Putamen (tissue), 1 donor: ENCODE data around the gene ZNF554.

Experiments
- DNase-seq: peaks from one replicate; pipeline ENCODE4 v3.0.0-alpha.2; 2016; ENCODE audit warnings: low spot score

ZNF554 gene

GRCh38 chr19:2827840-2828489 is 8.3 kb downstream of the ZNF554 start:
- DNase-seq, result no peak

DNA sequence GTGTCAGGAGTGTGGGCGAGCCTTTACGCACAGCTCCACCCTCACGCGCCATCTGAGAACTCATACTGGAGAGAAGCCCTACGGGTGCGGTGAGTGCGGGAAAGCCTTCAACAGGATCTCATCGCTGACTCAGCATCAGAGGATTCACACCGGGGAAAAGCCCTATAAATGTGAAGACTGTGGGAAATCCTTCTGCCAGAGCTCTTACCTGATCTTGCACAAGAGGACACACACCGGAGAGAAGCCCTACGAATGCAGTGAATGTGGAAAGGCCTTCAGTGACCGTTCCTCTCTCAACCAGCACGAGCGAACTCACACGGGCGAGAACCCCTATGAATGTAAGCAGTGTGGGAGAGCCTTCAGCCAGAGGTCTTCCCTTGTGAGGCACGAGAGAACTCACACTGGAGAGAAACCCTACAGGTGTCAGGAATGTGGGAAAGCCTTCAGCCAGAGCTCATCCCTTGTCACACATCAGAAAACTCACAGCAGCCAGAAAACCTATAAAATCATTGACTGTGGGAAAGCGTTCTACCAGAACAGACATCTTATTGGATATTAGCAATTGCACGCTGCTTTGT is 14.7 kb downstream of the ZNF554 start:
- no peak for DNase-seq

- no peak for DNase-seq
These were observed 17.8 kb downstream of the ZNF554 start for GRCh38 chr19:2837430-2837829.

- DNase-seq, result peak; percentile 99
These were observed 21.4 kb downstream of the ZNF554 start, which contains the start of gene ZNF555 for GRCh38 chr19:2840794-2841791. Gene ZNF555 (plus strand): TSS chr19:2841475. CDS start chr19:2841573, 98 bp downstream.

DNA sequence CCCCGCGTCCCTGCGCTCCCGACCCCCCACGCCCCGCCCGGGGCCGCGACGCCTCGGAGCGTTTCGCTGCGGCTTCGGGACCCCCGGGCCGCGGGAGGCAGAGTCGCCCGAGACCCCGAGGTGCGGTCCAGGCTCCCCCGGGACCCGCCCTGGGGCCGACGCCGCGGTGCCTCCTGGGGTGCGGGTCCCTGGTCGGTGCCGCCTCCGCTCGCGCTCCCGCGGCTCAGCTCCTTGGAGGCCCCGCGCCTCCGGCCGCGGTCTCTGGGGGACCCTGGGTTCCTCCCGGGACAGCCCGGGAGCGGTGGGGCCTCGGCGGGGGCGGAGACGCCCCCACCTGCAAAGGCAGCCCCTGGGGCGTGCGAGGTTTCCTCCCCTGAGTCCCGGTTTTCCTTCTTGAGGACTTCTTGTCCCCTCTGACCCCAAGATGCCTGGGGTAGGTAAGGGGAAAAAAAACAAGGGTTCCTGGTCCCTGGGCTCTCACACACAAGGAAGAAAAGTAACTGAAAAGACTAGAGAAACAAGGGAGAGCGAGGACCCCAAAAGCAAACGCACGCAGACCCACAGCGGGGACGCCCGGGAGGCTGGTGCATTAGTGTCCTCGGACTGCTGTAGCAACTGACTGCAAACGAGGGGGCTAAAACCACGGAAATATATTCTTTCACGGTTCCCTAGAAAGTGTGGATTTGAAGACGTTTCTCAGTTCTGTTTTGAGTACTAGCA is 22.3 kb downstream of the ZNF554 start:
- no peak for DNase-seq

DNA sequence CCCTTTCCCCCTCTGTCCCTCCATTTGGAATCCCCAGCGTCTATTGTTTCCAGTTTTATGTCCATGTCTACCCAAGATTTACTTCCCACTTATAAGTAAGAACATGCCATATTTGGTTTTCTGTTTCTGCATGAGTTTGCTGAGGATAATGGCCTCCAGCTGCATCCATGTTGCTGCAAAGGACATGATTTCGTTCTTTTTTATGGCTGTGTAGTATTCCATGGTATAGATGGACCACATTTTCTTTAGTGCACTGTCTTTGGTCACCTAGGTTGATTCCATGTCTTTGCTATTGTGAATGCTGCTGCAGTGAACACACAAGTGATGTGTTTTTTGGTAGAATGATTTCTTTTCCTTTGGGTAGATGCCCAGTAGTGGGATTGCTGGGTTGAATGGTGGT is 25.4 kb downstream of the ZNF554 start:
- DNase-seq, result no peak

DNA sequence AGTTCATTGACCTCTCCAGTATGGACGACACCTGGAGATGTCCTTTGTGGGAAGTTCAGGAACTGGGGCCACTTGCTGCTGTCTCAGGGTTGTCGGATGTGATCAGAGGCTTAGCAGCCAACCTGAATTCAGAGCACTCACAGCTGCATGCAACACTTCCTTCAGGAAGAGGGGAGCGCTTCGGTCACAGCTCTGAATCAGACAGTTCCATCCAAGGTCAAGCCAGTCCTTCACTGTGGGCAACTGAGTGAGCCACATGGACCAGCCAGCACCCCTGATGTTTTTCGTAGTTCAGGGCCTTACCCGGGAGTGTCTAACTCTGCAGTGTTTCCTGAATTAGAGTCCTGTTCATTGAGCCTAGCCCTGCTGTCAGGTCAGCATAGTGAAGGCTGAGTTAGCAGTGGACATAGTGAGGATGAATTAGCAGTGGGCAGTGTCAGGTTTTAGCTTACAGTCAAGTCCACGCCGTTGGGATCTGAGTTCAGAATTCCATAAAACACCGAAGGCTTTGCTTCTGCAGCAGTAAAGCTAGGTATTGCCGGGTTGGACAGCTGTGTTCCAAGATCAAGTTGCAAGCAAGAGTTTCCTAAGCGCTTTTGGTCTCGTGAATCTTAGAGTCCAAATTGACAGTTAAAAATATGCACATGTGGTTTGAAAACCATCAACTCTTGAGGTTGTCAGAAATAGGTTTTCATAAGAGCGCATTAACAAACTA is 26.7 kb downstream of the ZNF554 start:
- DNase-seq, result no peak

DNA sequence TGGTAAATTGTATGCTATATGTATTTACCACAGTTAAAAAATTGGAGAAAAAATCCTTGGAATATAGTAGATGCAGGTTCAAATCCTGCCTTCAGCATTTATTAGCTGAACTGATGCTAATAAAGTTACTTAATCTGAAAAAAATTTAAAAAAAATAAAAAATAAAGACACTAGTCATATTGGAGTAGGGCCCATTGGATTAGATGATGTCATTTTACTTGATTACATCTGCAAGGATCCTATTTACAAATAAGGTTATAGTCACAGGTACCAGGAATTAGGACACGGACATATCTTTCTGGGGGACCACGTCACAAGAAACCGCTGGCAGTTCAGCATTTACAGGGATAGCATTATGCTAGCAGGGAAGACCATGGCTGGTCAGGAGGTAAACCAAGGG is 27.8 kb downstream of the ZNF554 start:
- no peak for DNase-seq

DNA sequence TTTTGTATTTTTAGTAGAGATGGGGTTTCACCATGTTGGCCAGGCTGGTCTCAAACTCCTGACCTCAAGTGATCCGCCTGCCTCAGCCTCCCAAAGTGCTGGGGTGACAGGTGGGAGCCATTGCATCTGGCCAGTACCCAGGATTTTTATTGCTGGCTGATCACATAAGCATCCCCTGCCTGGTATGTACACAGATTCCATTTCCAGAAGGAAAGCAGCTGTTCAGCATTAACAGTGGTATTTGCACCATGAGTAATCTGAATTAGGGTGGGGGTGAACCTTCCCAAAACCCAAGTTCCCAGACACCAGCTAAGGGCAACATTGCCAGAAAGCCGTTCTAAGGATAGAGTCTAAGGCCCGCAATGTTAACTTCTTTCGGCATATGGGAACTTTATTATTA is 28.9 kb downstream of the ZNF554 start:
- no peak for DNase-seq

GRCh38 chr19:2850256-2850925 is 30.7 kb downstream of the ZNF554 start:
- DNase-seq, result no peak

DNA sequence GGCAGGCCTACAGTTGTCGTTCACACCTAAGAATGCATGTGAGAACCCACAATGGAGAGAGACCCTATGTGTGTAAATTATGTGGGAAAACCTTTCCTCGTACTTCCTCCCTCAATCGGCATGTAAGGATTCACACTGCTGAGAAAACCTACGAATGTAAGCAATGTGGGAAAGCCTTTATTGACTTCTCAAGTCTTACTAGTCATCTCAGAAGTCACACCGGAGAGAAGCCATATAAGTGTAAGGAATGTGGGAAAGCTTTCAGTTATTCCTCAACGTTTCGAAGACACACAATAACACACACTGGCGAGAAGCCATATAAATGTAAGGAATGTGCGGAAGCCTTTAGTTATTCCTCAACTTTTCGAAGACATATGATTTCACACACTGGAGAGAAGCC is 32.9 kb downstream of the ZNF554 start:
- DNase-seq, result no peak

- DNase-seq, result no peak
These were observed 33.4 kb downstream of the ZNF554 start for GRCh38 chr19:2853015-2853606.

DNA sequence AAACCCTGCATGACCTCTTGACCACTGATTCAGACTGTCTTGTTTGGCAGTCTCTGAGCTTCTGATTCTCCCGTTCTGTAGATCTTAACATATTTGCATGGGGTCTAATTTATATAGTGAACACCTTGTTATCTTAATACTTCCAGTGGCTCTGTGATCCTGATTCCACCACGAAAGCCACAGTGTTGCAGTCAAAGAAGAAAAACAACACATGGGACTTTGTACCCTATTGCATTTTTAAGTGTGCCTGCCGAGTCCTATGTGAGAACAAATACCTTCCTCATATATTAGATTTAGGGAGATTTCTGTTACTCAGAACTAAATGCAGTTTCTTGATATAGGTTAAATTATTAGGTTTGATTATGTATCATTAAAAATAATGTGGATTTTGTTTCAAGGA is 35.2 kb downstream of the ZNF554 start:
- no peak for DNase-seq

- DNase-seq, result no peak
These were observed 36.9 kb downstream of the ZNF554 start for GRCh38 chr19:2856457-2857050.

DNA sequence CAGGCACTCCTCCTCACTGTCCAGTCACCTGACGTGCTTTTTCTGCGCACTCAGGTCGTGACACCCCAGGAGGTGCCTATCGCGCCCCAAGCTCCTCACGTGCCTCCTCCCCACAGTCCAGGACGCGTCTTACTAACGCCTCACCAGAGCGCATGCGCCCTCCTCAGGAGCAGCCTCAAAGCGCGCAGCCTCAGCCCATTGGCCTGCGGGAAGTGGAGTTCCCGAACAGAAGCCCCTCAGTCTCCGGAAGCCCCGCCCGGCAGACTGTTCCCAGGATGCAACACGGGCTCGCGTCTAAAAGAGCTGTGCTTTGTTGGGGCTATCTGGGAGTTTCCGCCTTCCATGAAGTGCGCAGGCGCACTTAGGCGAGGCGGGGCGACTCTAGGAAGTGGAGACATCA is 39.2 kb downstream of the ZNF554 start:
- no peak for DNase-seq

DNA sequence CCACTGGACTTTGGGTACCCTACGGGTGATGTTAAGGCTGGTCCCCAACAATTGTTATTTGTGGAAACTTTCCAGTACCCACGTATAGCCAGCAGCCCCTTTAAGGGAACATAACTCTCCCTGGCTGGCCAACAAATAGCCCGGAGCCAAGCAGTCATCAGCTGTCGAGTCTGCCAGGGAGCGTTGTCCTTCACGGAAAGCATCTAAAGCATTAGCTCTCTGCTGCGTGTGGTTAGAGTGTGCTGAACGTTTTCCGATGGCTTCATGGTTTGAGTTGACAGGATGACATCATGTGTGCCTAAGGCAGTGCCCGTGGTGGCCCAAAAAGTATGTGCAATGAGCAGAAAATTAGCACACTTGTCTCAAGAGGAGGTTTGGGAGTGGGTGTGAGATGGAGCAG is 44.1 kb downstream of the ZNF554 start:
- DNase-seq, result no peak

GRCh38 chr19:2865334-2866100 is 45.8 kb downstream of the ZNF554 start:
- DNase-seq, result no peak

GRCh38 chr19:2866495-2867024 is 46.9 kb downstream of the ZNF554 start:
- no peak for DNase-seq
